Measurements from ENCODE around the gene SDK2.

DNA sequence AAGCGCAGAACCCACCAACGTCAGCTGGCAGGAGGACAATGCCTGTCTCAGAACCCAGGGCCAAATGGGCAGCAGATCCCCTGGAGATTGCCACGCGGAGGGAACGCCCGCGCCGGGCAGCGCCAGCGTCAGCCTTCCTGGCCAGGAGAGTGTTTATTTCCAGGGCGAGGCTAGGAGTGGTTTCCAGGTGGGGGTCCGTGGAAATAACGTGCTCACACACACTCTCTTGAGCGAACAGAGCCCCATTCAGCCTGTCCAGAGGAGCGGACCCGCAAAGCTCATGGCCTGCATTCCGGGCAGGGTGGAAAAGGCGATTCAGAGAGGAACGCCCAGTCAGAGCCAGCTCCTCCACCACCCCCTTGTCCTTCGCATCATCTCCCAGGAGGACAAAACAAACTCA is 40.3 kb downstream of the SDK2 start:
- TF ChIP-seq CTCF (conservative IDR thresholded peaks at IDR 0.05; ENCODE audit: low read depth, low read length) (no peak), EZH2 (IDR thresholded peaks at IDR 0.05; ENCODE audit: borderline replicate concordance, low read depth, low read length, poor library complexity, severe bottlenecking) (no peak)
